ENCODE data around the gene ATAD2B.

ATAD2B gene

DNA sequence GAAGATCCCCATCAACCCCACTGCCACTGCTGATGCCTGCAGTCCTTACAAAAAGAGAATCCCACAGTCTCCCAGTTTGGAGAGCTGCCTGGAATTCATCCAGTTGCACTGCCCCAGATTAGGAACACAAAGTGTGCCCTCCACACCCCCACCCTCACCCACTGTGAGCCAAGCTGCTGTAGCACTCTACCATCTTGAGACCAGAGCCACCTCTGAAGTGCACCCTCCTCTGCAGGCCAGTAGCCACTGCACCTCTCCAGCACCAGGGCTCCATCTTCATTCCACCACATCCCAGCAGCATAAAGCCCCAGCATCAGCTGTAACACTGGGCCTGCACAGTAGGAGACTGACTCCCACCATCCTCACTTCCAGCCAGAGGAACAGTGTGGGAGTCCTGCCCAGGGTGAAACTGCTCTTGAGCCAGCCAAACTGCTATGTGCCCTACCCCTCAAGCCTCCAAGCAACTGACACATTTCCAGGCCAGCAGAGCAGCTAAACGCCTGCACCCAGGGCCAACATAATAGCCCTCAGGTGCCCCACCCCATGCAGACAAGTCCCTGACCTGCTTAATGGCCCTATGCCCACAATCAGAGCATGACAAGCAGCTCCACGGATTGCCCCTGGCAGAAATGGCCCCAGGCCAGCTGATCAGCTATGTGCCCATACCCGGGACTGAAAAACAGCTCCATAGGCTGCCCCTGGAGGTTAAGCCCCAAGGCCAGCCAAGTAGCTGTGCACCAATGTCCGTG, 206.0 kb downstream of the ATAD2B start:
- DNase-seq (no peak), ATAC-seq (no peak)
- H3K4me1 Mint-ChIP-seq = no peaks in the 10 kb centered on the region
- H3K9me3 Mint-ChIP-seq = peaks cover 11 to 14% of the 10 kb centered on the region in 2 donors
- no peaks in the 10 kb centered on the region for H3K27me3 Mint-ChIP-seq
- no peak overlapping the region for H3K4me3 Mint-ChIP-seq
- H3K27ac Mint-ChIP-seq = peak overlapping the region in 1 of 2 donors; percentile 83

DNA sequence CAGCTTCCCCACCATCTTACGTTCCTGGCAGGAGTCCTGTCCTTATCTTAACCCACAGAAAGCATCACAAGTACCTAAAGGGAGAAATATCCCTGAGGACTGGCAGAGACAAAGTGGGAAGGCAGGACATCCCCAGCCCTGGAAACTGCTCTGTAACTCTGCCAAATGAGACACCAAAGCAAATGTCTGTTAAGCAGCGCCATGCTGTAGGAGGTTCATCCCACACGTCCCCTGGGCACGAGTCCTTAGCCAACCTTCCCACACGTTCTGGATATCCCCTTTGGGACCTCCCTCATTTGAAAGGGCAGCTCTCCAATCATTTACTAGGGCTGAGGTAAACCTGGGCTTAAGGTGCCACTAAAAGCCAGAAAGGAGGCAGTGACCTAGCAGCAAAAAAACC, 207.2 kb downstream of the ATAD2B start:
- Mint-ChIP-seq H3K27me3 (no peaks in the 10 kb centered on the region), H3K4me3 (no peak overlapping the region), H3K9me3 (peaks cover 11 to 14% of the 10 kb centered on the region in 2 donors), H3K27ac (peak overlapping the region in 1 of 2 donors; percentile 14), H3K4me1 (no peaks in the 10 kb centered on the region)
- DNase-seq (no peak), ATAC-seq (no peak)

DNA sequence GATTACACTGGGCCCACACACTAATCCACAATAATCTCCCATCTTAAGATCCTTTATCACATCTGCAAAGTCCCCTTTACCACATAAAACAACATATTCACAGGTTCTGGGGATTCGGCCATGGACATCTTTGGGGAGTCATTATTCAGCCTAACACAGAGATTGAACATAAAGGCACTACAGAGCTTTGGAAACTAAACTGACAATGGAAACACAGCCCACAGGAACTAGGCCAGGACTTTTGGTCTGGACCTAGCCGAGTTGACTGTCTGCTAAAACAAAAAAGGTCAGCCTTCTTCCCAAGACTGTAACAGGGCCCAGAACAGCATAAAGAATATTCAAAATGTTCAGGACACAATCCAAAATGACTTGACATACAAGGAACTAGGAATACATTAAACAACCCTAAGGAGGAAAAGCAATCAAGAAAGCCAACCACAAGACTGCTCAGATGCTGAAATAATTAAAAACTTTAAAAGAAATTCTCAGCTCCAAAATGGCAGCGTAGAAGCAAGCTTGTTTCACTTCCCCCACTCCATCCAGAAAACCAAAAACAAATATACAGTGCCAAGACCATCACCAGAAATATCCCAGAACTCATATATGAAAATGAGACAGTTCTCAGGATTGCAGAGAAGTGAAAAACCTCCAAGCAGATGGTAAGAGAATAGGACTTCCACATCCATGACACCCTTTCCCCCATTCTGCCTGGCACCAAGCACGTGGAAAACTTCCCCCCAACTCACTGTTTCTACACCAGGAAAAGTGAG, 207.8 kb downstream of the ATAD2B start:
- no peaks in the 10 kb centered on the region for H3K27me3 Mint-ChIP-seq
- peaks cover 11 to 14% of the 10 kb centered on the region in 2 donors for H3K9me3 Mint-ChIP-seq
- H3K27ac Mint-ChIP-seq = no peak overlapping the region
- H3K4me3 Mint-ChIP-seq = no peak overlapping the region
- ATAC-seq (no peak), DNase-seq (no peak)
- no peaks in the 10 kb centered on the region for H3K4me1 Mint-ChIP-seq

DNA sequence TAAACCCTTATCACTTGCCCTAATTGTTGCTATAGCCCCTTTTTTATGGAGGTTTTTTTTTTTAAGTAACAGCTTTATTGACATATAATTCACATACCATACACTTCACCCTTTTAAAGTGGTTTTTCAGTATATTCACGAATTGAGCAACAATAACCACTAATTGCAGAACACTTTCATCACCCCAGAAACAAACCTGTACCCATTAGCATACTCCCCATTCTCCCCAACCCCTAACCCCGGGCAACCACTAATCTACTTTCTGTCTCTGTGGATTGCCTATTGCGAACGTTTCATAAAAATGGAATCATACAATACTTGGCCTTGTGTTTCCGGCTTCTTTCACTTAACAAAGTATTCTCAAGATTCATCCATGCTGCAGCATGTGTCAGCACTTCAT, 213.6 kb downstream of the ATAD2B start:
- peak; percentile 50 for ATAC-seq

DNA sequence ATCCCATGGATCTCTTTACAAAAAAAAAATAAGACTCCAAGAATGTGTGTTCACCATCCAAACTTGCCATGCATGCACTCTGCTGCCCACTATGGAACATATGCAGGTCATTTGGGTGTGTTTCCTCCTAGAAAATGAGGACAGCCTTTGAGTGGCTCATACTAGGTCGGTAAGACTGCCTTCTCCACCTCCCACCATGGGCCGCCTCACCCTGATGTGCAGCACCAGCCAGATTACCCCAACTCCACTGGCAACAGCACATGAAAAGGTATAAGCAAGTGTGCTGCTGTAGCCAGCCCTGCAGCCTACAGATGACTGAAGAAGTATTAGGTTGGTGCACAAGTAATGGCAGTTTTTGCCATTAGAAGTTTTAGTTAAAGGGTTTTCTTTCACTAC, 214.2 kb downstream of the ATAD2B start:
- DNase-seq (no peak), ATAC-seq (no peak)
- Mint-ChIP-seq H3K4me3 (no peak overlapping the region), H3K27me3 (no peaks in the 10 kb centered on the region), H3K9me3 (no peaks in the 10 kb centered on the region), H3K27ac (peak overlapping the region in 1 of 2 donors; percentile 30), H3K4me1 (no peaks in the 10 kb centered on the region)

More for the DNA sequence above, 213.6 kb downstream of the ATAD2B start:
- Mint-ChIP-seq H3K9me3 (no peaks in the 10 kb centered on the region), H3K27me3 (no peaks in the 10 kb centered on the region), H3K4me3 (no peak overlapping the region), H3K4me1 (no peaks in the 10 kb centered on the region), H3K27ac (peak overlapping the region in 1 of 2 donors; percentile 30)
- no peak for DNase-seq

GRCh38 chr2:23711979-23712755, 214.8 kb downstream of the ATAD2B start:
- H3K4me3 Mint-ChIP-seq = no peak overlapping the region
- no peak overlapping the region for H3K27ac Mint-ChIP-seq
- no peaks in the 10 kb centered on the region for H3K9me3 Mint-ChIP-seq
- DNase-seq (no peak), ATAC-seq (no peak)
- H3K27me3 Mint-ChIP-seq = no peaks in the 10 kb centered on the region
- H3K4me1 Mint-ChIP-seq = no peaks in the 10 kb centered on the region

DNA sequence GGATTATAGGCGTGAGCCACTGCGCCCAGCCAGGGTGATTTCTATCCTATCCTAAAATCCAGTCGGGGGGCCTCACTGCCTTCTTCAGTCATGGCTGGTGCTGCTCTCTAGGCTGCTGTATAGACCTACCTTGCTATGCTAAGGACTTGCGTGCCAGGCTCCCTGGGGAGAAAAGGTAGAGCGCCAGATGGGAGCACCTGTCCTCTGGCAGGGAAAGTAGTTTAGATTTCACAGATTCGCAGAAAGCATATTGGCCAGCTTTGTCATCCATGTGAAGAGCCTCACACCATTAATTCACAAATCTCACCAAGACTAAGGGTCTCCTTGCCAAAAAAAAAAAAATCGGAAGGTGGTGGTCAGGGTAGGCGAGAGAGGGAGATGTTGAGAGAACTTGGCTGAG, 217.6 kb downstream of the ATAD2B start:
- H3K27me3 Mint-ChIP-seq = no peaks in the 10 kb centered on the region
- peak overlapping the region in 1 of 2 donors; percentile 13 for H3K27ac Mint-ChIP-seq
- no peaks in the 10 kb centered on the region for H3K4me1 Mint-ChIP-seq
- DNase-seq (no peak), ATAC-seq (no peak)
- H3K4me3 Mint-ChIP-seq = no peak overlapping the region
- no peaks in the 10 kb centered on the region for H3K9me3 Mint-ChIP-seq

DNA sequence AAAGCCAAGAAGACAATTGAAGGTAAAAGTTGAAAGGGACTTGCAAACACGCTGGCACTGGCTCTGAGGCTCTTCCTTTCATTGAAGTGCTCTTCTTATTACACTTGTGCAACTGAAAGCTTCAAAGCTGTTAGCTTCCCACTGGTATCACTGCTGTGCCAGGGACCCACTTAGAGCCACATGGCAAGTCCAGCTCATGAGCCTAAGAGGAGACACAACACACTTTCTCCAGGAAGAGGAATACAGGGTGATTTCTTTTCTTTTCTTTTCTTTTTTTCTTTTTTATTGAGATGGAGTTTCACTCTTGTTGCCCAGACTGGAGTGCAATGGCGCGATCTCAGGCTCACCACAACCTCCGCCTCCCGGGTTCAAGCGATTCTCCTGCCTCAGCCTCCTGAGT, 218.2 kb downstream of the ATAD2B start:
- H3K4me1 Mint-ChIP-seq = no peaks in the 10 kb centered on the region
- ATAC-seq = no peak
- no peak overlapping the region for H3K27ac Mint-ChIP-seq
- no peaks in the 10 kb centered on the region for H3K9me3 Mint-ChIP-seq
- H3K4me3 Mint-ChIP-seq = no peak overlapping the region
- no peak for DNase-seq
- no peaks in the 10 kb centered on the region for H3K27me3 Mint-ChIP-seq

GRCh38 chr2:23707096-23707495, 219.8 kb downstream of the ATAD2B start:
- no peak for ATAC-seq
- DNase-seq = no peak
- Mint-ChIP-seq H3K27me3 (no peaks in the 10 kb centered on the region), H3K9me3 (no peaks in the 10 kb centered on the region), H3K27ac (peak overlapping the region in 1 of 2 donors; percentile 63), H3K4me1 (no peaks in the 10 kb centered on the region), H3K4me3 (no peak overlapping the region)

DNA sequence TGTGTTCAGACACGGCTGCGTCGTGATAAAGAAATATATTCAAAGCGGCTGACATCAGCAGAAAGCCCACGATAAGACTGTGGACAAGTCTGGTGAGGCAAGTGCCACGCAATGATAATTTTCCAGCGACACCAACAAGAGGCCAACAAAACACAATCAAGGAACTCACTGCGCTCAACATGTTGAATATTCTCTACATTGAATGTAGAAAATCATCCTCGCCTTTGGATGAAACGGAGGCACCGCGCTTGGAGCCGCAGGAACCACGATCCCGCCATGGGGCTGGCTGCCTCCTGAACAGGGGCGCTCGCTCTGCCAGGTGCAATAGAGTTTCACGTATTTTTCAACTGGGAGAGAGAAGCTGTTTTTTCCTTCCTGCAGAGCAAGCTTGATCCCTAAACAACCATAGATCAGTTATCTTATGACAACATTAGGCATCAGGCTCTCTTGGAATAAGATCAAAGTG, 220.3 kb downstream of the ATAD2B start:
- no peak overlapping the region for H3K4me3 Mint-ChIP-seq
- no peaks in the 10 kb centered on the region for H3K9me3 Mint-ChIP-seq
- ATAC-seq (no peak), DNase-seq (no peak)
- peak overlapping the region in 1 of 2 donors; percentile 63 for H3K27ac Mint-ChIP-seq
- H3K27me3 Mint-ChIP-seq = no peaks in the 10 kb centered on the region
- no peaks in the 10 kb centered on the region for H3K4me1 Mint-ChIP-seq

- Mint-ChIP-seq H3K4me3 (no peak overlapping the region), H3K9me3 (no peaks in the 10 kb centered on the region), H3K27me3 (no peaks in the 10 kb centered on the region), H3K4me1 (no peaks in the 10 kb centered on the region), H3K27ac (no peak overlapping the region)
- no peak for ATAC-seq
- DNase-seq = no peak
Observed at GRCh38 chr2:23705771-23706612, 220.9 kb downstream of the ATAD2B start.

DNA sequence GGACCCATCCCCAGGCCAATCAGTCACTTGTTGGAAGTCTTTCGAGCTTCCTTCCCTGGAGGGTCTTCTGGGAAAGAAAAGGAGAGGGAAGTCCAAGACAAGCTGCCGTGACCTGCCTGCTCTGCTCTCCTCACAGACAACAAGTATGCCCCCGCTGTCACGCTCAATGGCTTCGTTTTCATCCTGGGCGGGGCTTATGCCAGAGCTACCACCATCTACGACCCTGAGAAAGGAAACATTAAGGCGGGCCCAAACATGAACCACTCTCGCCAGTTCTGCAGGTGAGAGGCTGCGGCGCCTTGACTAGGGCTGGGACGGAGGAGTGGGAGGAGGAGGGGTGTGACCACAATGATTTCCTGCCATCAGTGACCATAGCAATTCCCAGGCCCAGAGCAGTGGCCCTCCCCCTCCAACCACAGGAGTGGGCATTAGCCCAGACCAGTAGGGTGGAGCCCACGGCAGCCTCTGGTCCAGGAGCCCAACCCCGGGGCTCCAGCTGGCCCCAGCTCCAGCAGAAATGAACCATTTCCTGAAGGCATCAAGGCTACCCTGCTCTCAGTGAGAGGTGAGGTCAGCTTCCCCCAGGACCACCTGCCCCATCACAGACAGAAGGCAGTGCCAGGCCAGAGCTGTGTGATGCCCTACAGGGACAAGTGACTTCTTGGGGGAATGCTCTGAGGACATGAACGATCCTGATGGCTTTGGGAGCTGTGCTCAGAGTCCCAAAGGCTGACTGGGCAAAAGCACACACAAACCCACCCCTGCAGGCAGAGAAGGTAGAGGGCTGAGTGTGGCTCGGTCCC, 223.1 kb downstream of the ATAD2B start:
- Mint-ChIP-seq H3K27me3 (no peaks in the 10 kb centered on the region), H3K4me1 (no peaks in the 10 kb centered on the region), H3K4me3 (no peak overlapping the region), H3K9me3 (no peaks in the 10 kb centered on the region), H3K27ac (peak overlapping the region in 1 of 2 donors; percentile 4)
- ATAC-seq (no peak), DNase-seq (no peak)

- H3K27me3 Mint-ChIP-seq = no peaks in the 10 kb centered on the region
- H3K9me3 Mint-ChIP-seq = no peaks in the 10 kb centered on the region
- DNase-seq = no peak
- no peak for ATAC-seq
- H3K27ac Mint-ChIP-seq = no peak overlapping the region
- no peak overlapping the region for H3K4me3 Mint-ChIP-seq
- H3K4me1 Mint-ChIP-seq = no peaks in the 10 kb centered on the region
Observed at GRCh38 chr2:23703037-23703582, 223.8 kb downstream of the ATAD2B start.

- no peaks in the 10 kb centered on the region for H3K9me3 Mint-ChIP-seq
- H3K27ac Mint-ChIP-seq = no peak overlapping the region
- H3K27me3 Mint-ChIP-seq = no peaks in the 10 kb centered on the region
- H3K4me1 Mint-ChIP-seq = no peaks in the 10 kb centered on the region
- DNase-seq = no peak
- no peak overlapping the region for H3K4me3 Mint-ChIP-seq
- ATAC-seq = no peak
Observed at GRCh38 chr2:23700627-23701026, 226.3 kb downstream of the ATAD2B start.
